Stimulated activated CD4-positive, alpha-beta T cell treated with anti-CD3 and anti-CD28 coated beads, Interleukin-2, amount 100 ng/mL, for 24 hours (primary cell): ENCODE data around the gene HCFC2.
"Not testable (repeated sequence)": the region's sequence is repeated elsewhere in the genome, so short reads cannot be mapped to it uniquely, and the experiment has no call there.

Experiments
- DNase-seq, 2 donors: peaks; one replicate each; pipeline ENCODE4 v3.0.0-alpha.2; 2020

HCFC2 gene

GRCh38 chr12:104058802-104059201, 5.5 kb upstream of the HCFC2 start:
- DNase-seq = no peak

- DNase-seq = no peak
Measured at GRCh38 chr12:104059963-104060362, 4.4 kb upstream of the HCFC2 start.

GRCh38 chr12:104060791-104061190, 3.5 kb upstream of the HCFC2 start:
- DNase-seq = no peak

- DNase-seq = no peak
Measured at GRCh38 chr12:104063712-104064030, 660 bp upstream of the HCFC2 start.

- DNase-seq = no peak
Measured at GRCh38 chr12:104064842-104065427, 604 bp downstream of the HCFC2 start.

GRCh38 chr12:104072099-104072498, 7.8 kb downstream of the HCFC2 start:
- no peak for DNase-seq

GRCh38 chr12:104073699-104074098, 9.4 kb downstream of the HCFC2 start:
- DNase-seq = no peak

GRCh38 chr12:104079024-104079423, 14.7 kb downstream of the HCFC2 start:
- DNase-seq = no peak

GRCh38 chr12:104080764-104081163, 16.4 kb downstream of the HCFC2 start:
- DNase-seq = no peak

- DNase-seq = peak; percentile 47 to 55
Measured at GRCh38 chr12:104083769-104084475, 19.6 kb downstream of the HCFC2 start.

- DNase-seq = no peak
Measured at GRCh38 chr12:104090685-104091084, 26.4 kb downstream of the HCFC2 start.

- no peak for DNase-seq
Measured at GRCh38 chr12:104091136-104091535, 26.8 kb downstream of the HCFC2 start.

- no peak for DNase-seq
Measured at GRCh38 chr12:104094284-104094683, 30.0 kb downstream of the HCFC2 start.

- DNase-seq = no peak
Measured at GRCh38 chr12:104095289-104095688, 31.0 kb downstream of the HCFC2 start.

GRCh38 chr12:104097954-104098353, 33.6 kb downstream of the HCFC2 start:
- no peak for DNase-seq

- no peak for DNase-seq
Measured at GRCh38 chr12:104105461-104105860, 41.1 kb downstream of the HCFC2 start.

- no peak for DNase-seq
Measured at GRCh38 chr12:104106965-104107364, 42.6 kb downstream of the HCFC2 start.

- peak; percentile 91 to 93 for DNase-seq
Measured at GRCh38 chr12:104108755-104109445, 44.6 kb downstream of the HCFC2 start.

GRCh38 chr12:104109446-104110271, 45.3 kb downstream of the HCFC2 start:
- DNase-seq = no peak

- not testable (repeated sequence) for DNase-seq
Measured at GRCh38 chr12:104114834-104115586, 50.7 kb downstream of the HCFC2 start.

- no peak for DNase-seq
Measured at GRCh38 chr12:104115587-104115975, 51.2 kb downstream of the HCFC2 start.

- DNase-seq = no peak
Measured at GRCh38 chr12:104121001-104121400, 56.7 kb downstream of the HCFC2 start.

- DNase-seq = no peak
Measured at GRCh38 chr12:104122298-104122697, 58.0 kb downstream of the HCFC2 start.
